Neural cell (in vitro differentiated cells): ENCODE results near the gene RPS6KA2. TPM values are rescaled to one million over a fixed set of nuclear protein-coding genes. Genes with fewer than 3 reads are reported as not detected.

Experiments
- H2AFZ ChIP-seq: fragments of 200-600, 300-800 bp; sonication (generic), shearing (Covaris generic); 2 replicates; pipeline ENCODE4 v1.6.0; 2014; ENCODE audit warnings: low read depth, mild to moderate bottlenecking, antibody characterized with exemption, low read length, moderate library complexity
- H3F3A ChIP-seq: fragments of 200-600 bp; shearing (Covaris generic); 2 replicates; pipeline ENCODE4 v1.6.1; 2016; ENCODE audit warnings: mild to moderate bottlenecking, moderate library complexity, mixed read lengths, antibody characterized with exemption, low read length; ENCODE audit not compliant: insufficient read depth, poor library complexity, severe bottlenecking
- H3K27ac ChIP-seq: fragments of 200-600, 300-800 bp; sonication (generic), shearing (Covaris generic); 2 replicates; pipeline ENCODE4 v1.5.1; 2014; ENCODE audit warnings: mild to moderate bottlenecking, low read length, moderate library complexity
- H3K27me3 ChIP-seq: fragments of 300-800, 200-600 bp; sonication (generic), shearing (Covaris generic); 2 replicates; pipeline ENCODE4 v1.6.0; 2014; ENCODE audit warnings: mild to moderate bottlenecking, low read depth, low read length, moderate library complexity; ENCODE audit not compliant: insufficient read depth
- H3K36me3 ChIP-seq: fragments of 300-800, 200-600 bp; sonication (generic), shearing (Covaris generic); 2 replicates; pipeline ENCODE4 v1.5.1; 2014; ENCODE audit warnings: mild to moderate bottlenecking, antibody characterized with exemption, low read length, moderate library complexity; ENCODE audit not compliant: insufficient read depth
- H3K4me2 ChIP-seq: fragments of 300-800, 200-600 bp; sonication (generic), shearing (Covaris generic); 2 replicates; pipeline ENCODE4 v1.6.0; 2014; ENCODE audit warnings: mild to moderate bottlenecking, low read length
- H3K4me3 ChIP-seq: fragments of 300-800, 200-600 bp; sonication (generic), shearing (Covaris generic); 2 replicates; pipeline ENCODE4 v1.5.1; 2014; ENCODE audit warnings: mild to moderate bottlenecking, low read length, moderate library complexity
- H3K79me2 ChIP-seq: fragments of 200-600 bp; shearing (Covaris generic); replicated peaks from 2 replicates; pipeline ENCODE4 v1.6.0; 2014; ENCODE audit warnings: mild to moderate bottlenecking, low read length, moderate library complexity; ENCODE audit not compliant: insufficient read depth
- H3K9ac ChIP-seq: fragments of 300-800, 200-600 bp; sonication (generic), shearing (Covaris generic); 2 replicates; pipeline ENCODE4 v1.6.1; 2016; ENCODE audit warnings: mild to moderate bottlenecking, low read length, mixed read lengths
- H3K9me2 ChIP-seq: fragments of 200-600 bp; shearing (Covaris generic); 2 replicates; pipeline ENCODE4 v1.6.1; 2016; ENCODE audit warnings: mild to moderate bottlenecking, low read length, mixed read lengths; ENCODE audit not compliant: insufficient read depth
- H3K9me3 ChIP-seq: fragments of 200-600, 300-800 bp; sonication (generic), shearing (Covaris generic); 2 replicates; pipeline ENCODE4 v1.6.1; 2016; ENCODE audit warnings: mild to moderate bottlenecking, mixed run types, low read length, moderate library complexity, mixed read lengths
- H4K20me1 ChIP-seq: fragments of 200-600 bp; shearing (Covaris generic); 2 replicates; pipeline ENCODE4 v1.6.1; 2016; ENCODE audit warnings: mild to moderate bottlenecking, mixed run types; ENCODE audit not compliant: insufficient read depth
- CTCF ChIP-seq: fragments of 450-650 bp; IDR thresholded peaks from 2 replicates; pipeline ENCODE4 v1.5.1; 2014; ENCODE audit warnings: antibody characterized with exemption, mild to moderate bottlenecking, moderate library complexity; ENCODE audit not compliant: poor library complexity, severe bottlenecking
- EP300 ChIP-seq: fragments of 450-650 bp; conservative IDR thresholded peaks from 2 replicates; pipeline ENCODE4 v1.6.1; 2014; ENCODE audit warnings: antibody characterized with exemption, mild to moderate bottlenecking, moderate library complexity; ENCODE audit not compliant: poor library complexity, severe bottlenecking
- EZH2 ChIP-seq: fragments of 200-600, 300-800 bp; shearing (Covaris generic), sonication (generic); IDR thresholded peaks from 2 replicates; pipeline ENCODE4 v1.6.1; 2014; ENCODE audit warnings: antibody characterized with exemption, low read length, borderline replicate concordance, mild to moderate bottlenecking; ENCODE audit not compliant: insufficient read depth, poor library complexity, severe bottlenecking
- MXI1 ChIP-seq: fragments of 450-650 bp; conservative IDR thresholded peaks from 2 replicates; pipeline ENCODE4 v1.6.1; 2014; ENCODE audit warnings: antibody characterized with exemption, mild to moderate bottlenecking; ENCODE audit not compliant: poor library complexity, severe bottlenecking
- POLR2AphosphoS5 ChIP-seq: IDR thresholded peaks from 2 replicates; pipeline ENCODE4 v1.6.1; 2012
- RAD21 ChIP-seq: fragments of 450-650 bp; conservative IDR thresholded peaks from 2 replicates; pipeline ENCODE4 v1.6.1; 2014; ENCODE audit warnings: antibody characterized with exemption, mild to moderate bottlenecking, moderate library complexity
- REST ChIP-seq: IDR thresholded peaks from 2 replicates; pipeline ENCODE4 v1.6.1; 2012; ENCODE audit warnings: borderline replicate concordance
- SMC3 ChIP-seq: fragments of 450-650 bp; conservative IDR thresholded peaks from 2 replicates; pipeline ENCODE4 v1.6.1; 2014; ENCODE audit warnings: antibody characterized with exemption, mild to moderate bottlenecking, moderate library complexity; ENCODE audit not compliant: poor library complexity
- TAF1 ChIP-seq: IDR thresholded peaks from 2 replicates; pipeline ENCODE4 v1.6.1; 2012; ENCODE audit warnings: low read depth
- polyA plus RNA-seq: library from polyadenylated mRNA; depleted of rRNA; stranded (reverse); fragments of >200 nt; gene quantifications from 2 replicates; pipeline ENCODE4 v1.2.3, GENCODE V29; 2014

RPS6KA2 gene
- polyA plus RNA-seq, 1 donor from 2014 or later = 34.3 TPM

- no peak overlapping the region for H3K9ac ChIP-seq
- TF ChIP-seq RAD21 = no peak
- TF ChIP-seq REST = no peak
- no peak for TF ChIP-seq POLR2AphosphoS5
- TF ChIP-seq SMC3 = no peak
- TF ChIP-seq TAF1 = no peak
- no peak for TF ChIP-seq EZH2
- TF ChIP-seq MXI1 = no peak
- TF ChIP-seq EP300 = no peak
- no peak for TF ChIP-seq CTCF
- peaks cover 7% of the 10 kb centered on the region for H3K79me2 ChIP-seq
- H3K4me3 ChIP-seq = no peak overlapping the region
- H3F3A ChIP-seq = no peaks in the 10 kb centered on the region
- H2AFZ ChIP-seq = no peak overlapping the region
- H3K9me3 ChIP-seq = no peaks in the 10 kb centered on the region
- no peaks in the 10 kb centered on the region for H3K9me2 ChIP-seq
- no peak overlapping the region for H3K4me2 ChIP-seq
- no peak overlapping the region for H3K27ac ChIP-seq
- no peaks in the 10 kb centered on the region for H3K36me3 ChIP-seq
- H4K20me1 ChIP-seq = no peaks in the 10 kb centered on the region
- H3K27me3 ChIP-seq = no peaks in the 10 kb centered on the region
Measured at GRCh38 chr6:166630462-166630861, 3.4 kb upstream of the RPS6KA2 start.

GRCh38 chr6:166629628-166630027, 2.6 kb upstream of the RPS6KA2 start:
- Histone ChIP-seq H4K20me1 (no peaks in the 10 kb centered on the region), H3K4me2 (no peak overlapping the region), H3F3A (no peaks in the 10 kb centered on the region), H3K4me3 (no peak overlapping the region), H3K79me2 (peaks cover 11% of the 10 kb centered on the region), H3K9ac (no peak overlapping the region), H3K9me2 (no peaks in the 10 kb centered on the region), H2AFZ (no peak overlapping the region), H3K36me3 (no peaks in the 10 kb centered on the region), H3K27ac (no peak overlapping the region), H3K27me3 (no peaks in the 10 kb centered on the region), H3K9me3 (no peaks in the 10 kb centered on the region)
- TF ChIP-seq MXI1 (no peak), CTCF (no peak), TAF1 (no peak), EZH2 (no peak), SMC3 (no peak), RAD21 (no peak), POLR2AphosphoS5 (no peak)
